GM19468 (cell line): Measurements from ENCODE around the gene NT5DC4.

Experiments used
- ATAC-seq: cut with Tn5 transposase; IDR thresholded peaks from one replicate; pipeline ENCODE4 v1.9.1; 2021; ENCODE audit warnings: mild to moderate bottlenecking, moderate library complexity, moderate number of reproducible peaks; ENCODE audit not compliant: unreplicated experiment; ENCODE audit errors: extremely low read depth

Gene NT5DC4

GRCh38 chr2:112749755-112750559 lies 29.1 kb downstream of the NT5DC4 start:
- ATAC-seq: no peak

GRCh38 chr2:112750560-112750843 lies 29.7 kb downstream of the NT5DC4 start:
- ATAC-seq: no peak

GRCh38 chr2:112751451-112752197 lies 30.8 kb downstream of the NT5DC4 start:
- ATAC-seq: no peak

- ATAC-seq: no peak
These were observed 31.8 kb downstream of the NT5DC4 start for GRCh38 chr2:112752667-112753066.

- no peak for ATAC-seq
These were observed 33.7 kb downstream of the NT5DC4 start for GRCh38 chr2:112754564-112754963.

- ATAC-seq: no peak
These were observed 34.6 kb downstream of the NT5DC4 start for GRCh38 chr2:112755444-112755843.

- no peak for ATAC-seq
These were observed 35.4 kb downstream of the NT5DC4 start for GRCh38 chr2:112756207-112756606.

GRCh38 chr2:112757265-112757664 lies 36.4 kb downstream of the NT5DC4 start:
- ATAC-seq: no peak

GRCh38 chr2:112758711-112759110 lies 37.9 kb downstream of the NT5DC4 start:
- no peak for ATAC-seq

- no peak for ATAC-seq
These were observed 39.3 kb downstream of the NT5DC4 start for GRCh38 chr2:112760149-112760548.

GRCh38 chr2:112762276-112762675 lies 41.5 kb downstream of the NT5DC4 start:
- ATAC-seq: no peak

- ATAC-seq: peak; percentile 98
These were observed 43.5 kb downstream of the NT5DC4 start, which contains the start of gene CKAP2L for GRCh38 chr2:112764071-112765044. Gene CKAP2L, minus strand, starts transcription at chr2:112764609. Its CDS starts 11 bp downstream, at chr2:112764598.

GRCh38 chr2:112765251-112765650 lies 44.4 kb downstream of the NT5DC4 start:
- no peak for ATAC-seq

GRCh38 chr2:112767693-112768330 lies 47.0 kb downstream of the NT5DC4 start:
- ATAC-seq: no peak

- ATAC-seq: no peak
These were observed 47.6 kb downstream of the NT5DC4 start for GRCh38 chr2:112768432-112768831.

- no peak for ATAC-seq
These were observed 51.5 kb downstream of the NT5DC4 start for GRCh38 chr2:112772322-112772721.

- ATAC-seq: no peak
These were observed 52.2 kb downstream of the NT5DC4 start for GRCh38 chr2:112772911-112773475.

GRCh38 chr2:112773556-112773955 lies 52.7 kb downstream of the NT5DC4 start:
- no peak for ATAC-seq

GRCh38 chr2:112774536-112775285 lies 53.9 kb downstream of the NT5DC4 start:
- ATAC-seq: no peak
